ENCODE measurements around the gene POMC. TPM values are rescaled to one million over a fixed set of nuclear protein-coding genes. Genes with fewer than 3 reads are reported as not detected.

Gene POMC
- total RNA-seq, 1 experiment from 2014 or later, result 1.6 TPM

DNA sequence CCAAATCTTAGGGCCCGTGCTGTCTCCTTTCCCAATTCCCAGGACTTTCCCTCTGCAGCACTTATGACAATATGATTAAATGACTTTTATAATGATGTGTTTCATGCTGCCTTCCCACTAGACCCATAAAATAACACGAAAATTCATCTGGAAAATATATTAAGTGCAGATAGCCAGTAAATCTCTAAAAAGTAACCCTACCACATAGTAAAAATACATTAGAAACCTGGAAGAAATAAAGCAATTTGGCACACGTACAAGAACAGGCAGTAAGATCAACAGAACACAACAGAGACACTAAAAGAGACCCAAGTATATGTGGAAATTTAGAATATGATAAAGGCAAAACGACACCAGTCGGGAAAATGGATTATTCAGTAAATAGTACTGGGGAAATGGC is 30.2 kb upstream of the POMC start:
- Histone ChIP-seq H2BK20ac (ENCODE audit: low read depth, low read length, poor library complexity, severe bottlenecking) (no peak overlapping the region), H2BK120ac (ENCODE audit: low read depth, low read length, poor library complexity, severe bottlenecking) (no peak overlapping the region), H3K27ac (ENCODE audit: insufficient read length, low read depth, low read length) (no peak overlapping the region), H4K91ac (ENCODE audit: insufficient read length, low read depth, low read length) (no peak overlapping the region), H4K8ac (replicated peaks; ENCODE audit: insufficient read length, low read depth, low read length) (no peak overlapping the region), H3K27me3 (ENCODE audit: insufficient read depth, low read length) (no peaks in the 10 kb centered on the region), H3K9me3 (ENCODE audit: control insufficient read depth, low read depth, low read length) (no peaks in the 10 kb centered on the region), H3K79me2 (ENCODE audit: insufficient read depth, low read length) (no peaks in the 10 kb centered on the region), H3K23me2 (ENCODE audit: insufficient read length, low read depth, low read length, poor library complexity, severe bottlenecking) (no peaks in the 10 kb centered on the region), H2BK12ac (ENCODE audit: insufficient read length, low read depth, low read length) (no peak overlapping the region), H3K56ac (ENCODE audit: insufficient read length, low read depth, low read length) (no peak overlapping the region), H2AK5ac (ENCODE audit: insufficient read length, low read length) (no peak overlapping the region), H4K20me1 (ENCODE audit: control insufficient read depth, insufficient read depth, insufficient read length) (no peaks in the 10 kb centered on the region), H3K4me2 (ENCODE audit: insufficient read depth, insufficient read length, low read length) (no peak overlapping the region), H3K4me1 (ENCODE audit: insufficient read depth, low read length) (no peaks in the 10 kb centered on the region), H3K18ac (ENCODE audit: insufficient read length, low read depth, low read length) (no peak overlapping the region), H2BK5ac (ENCODE audit: insufficient read length, low read length) (no peak overlapping the region), H3K79me1 (ENCODE audit: insufficient read depth, low read depth, low read length, poor library complexity, severe bottlenecking) (no peaks in the 10 kb centered on the region), H3K4ac (ENCODE audit: low read depth, low read length) (no peak overlapping the region), H4K5ac (ENCODE audit: insufficient read length, low read depth, low read length) (no peak overlapping the region), H3K23ac (ENCODE audit: insufficient read length, low read depth, low read length) (no peak overlapping the region), H3T11ph (ENCODE audit: low read length) (no peak overlapping the region), H2BK15ac (ENCODE audit: low read depth, low read length) (no peak overlapping the region), H2AFZ (ENCODE audit: low read length) (no peak overlapping the region), H3K9ac (ENCODE audit: extremely low read depth, insufficient read length, low read length) (no peak overlapping the region), H3K14ac (ENCODE audit: insufficient read depth, low read length) (no peak overlapping the region)
- Mint-ChIP-seq H3K9me3 (no peaks in the 10 kb centered on the region), H3K27me3 (ENCODE audit: low read depth) (peaks cover 5% of the 10 kb centered on the region; the same call in 1 of the 2 replicates), H3K4me1 (peaks cover 10 to 14% of the 10 kb centered on the region in 2 experiments), H3K27ac (no peak overlapping the region), H3K4me3 (no peak overlapping the region), H3K36me3 (ENCODE audit: insufficient read depth in 1 of 3, low read depth in 3 of 3) (no peaks in the 10 kb centered on the region)
- no peak for DNase-seq
- no peak for TF ChIP-seq CTCF (conservative IDR thresholded peaks at IDR 0.05)
- no CpG with 5 or more reads among the region's 5 CpGs for WGBS (ENCODE audit: extremely low coverage, insufficient read length, low lambda C conversion rate)
